Hepatocyte (in vitro differentiated cells): Measurements from ENCODE around the gene LCN1. TPM values are rescaled to one million over a fixed set of nuclear protein-coding genes. Genes with fewer than 3 reads are reported as not detected.
"Not testable (repeated sequence)": the region's sequence is repeated elsewhere in the genome, so short reads cannot be mapped to it uniquely, and the experiment has no call there.

Source experiments
- DNase-seq: peaks from one replicate; pipeline ENCODE4 v3.0.0-alpha.2; 2016; ENCODE audit warnings: low spot score
- H2AFZ ChIP-seq: fragments of 200-600 bp; sonication (generic); 2 replicates; pipeline ENCODE4 v1.6.0; 2016; ENCODE audit warnings: antibody characterized with exemption, mild to moderate bottlenecking
- H3K27ac ChIP-seq: fragments of 200-600 bp; sonication (generic); 2 replicates; pipeline ENCODE4 v1.5.1; 2016; ENCODE audit warnings: mild to moderate bottlenecking
- H3K27me3 ChIP-seq: fragments of 200-600 bp; sonication (generic); 2 replicates; pipeline ENCODE4 v1.6.1; 2016
- H3K36me3 ChIP-seq: fragments of 200-600 bp; sonication (generic); replicated peaks from 2 replicates; pipeline ENCODE4 v1.5.1; 2016; ENCODE audit warnings: low read depth; ENCODE audit not compliant: insufficient read depth
- H3K4me1 ChIP-seq: fragments of 200-600 bp; sonication (generic); 2 replicates; pipeline ENCODE4 v1.5.1; 2016; ENCODE audit warnings: mild to moderate bottlenecking, moderate library complexity; ENCODE audit not compliant: insufficient read depth
- H3K4me2 ChIP-seq: fragments of 200-600 bp; sonication (generic); 2 replicates; pipeline ENCODE4 v1.6.0; 2016
- H3K4me3 ChIP-seq: fragments of 200-600 bp; sonication (generic); 2 replicates; pipeline ENCODE4 v1.5.1; 2016; ENCODE audit warnings: mild to moderate bottlenecking
- H3K79me2 ChIP-seq: fragments of 200-600 bp; sonication (generic); 2 replicates; pipeline ENCODE4 v1.6.0; 2017; ENCODE audit warnings: mild to moderate bottlenecking
- H3K9me2 ChIP-seq: fragments of 200-600 bp; sonication (generic); replicated peaks from 2 replicates; pipeline ENCODE4 v1.6.0; 2017; ENCODE audit warnings: mild to moderate bottlenecking; ENCODE audit not compliant: insufficient read depth
- H3K9me3 ChIP-seq: fragments of 200-600 bp; sonication (generic); 2 replicates; pipeline ENCODE4 v1.5.1; 2016; ENCODE audit warnings: low read depth, mild to moderate bottlenecking
- H4K20me1 ChIP-seq: fragments of 200-600 bp; sonication (generic); 2 replicates; pipeline ENCODE4 v1.6.0; 2016; ENCODE audit warnings: mild to moderate bottlenecking; ENCODE audit not compliant: insufficient read depth, poor library complexity, severe bottlenecking
- CTCF ChIP-seq: fragments of 200-600 bp; sonication (generic); IDR thresholded peaks from 2 replicates; pipeline ENCODE4 v1.5.1; 2016; ENCODE audit warnings: antibody characterized with exemption, mild to moderate bottlenecking; ENCODE audit not compliant: poor library complexity
- EZH2 ChIP-seq: fragments of 200-600 bp; sonication (generic); IDR thresholded peaks from 2 replicates; pipeline ENCODE4 v1.6.1; 2016; ENCODE audit warnings: antibody characterized with exemption, mild to moderate bottlenecking, borderline replicate concordance
- EZH2phosphoT487 ChIP-seq: fragments of 200-600 bp; sonication (generic); IDR thresholded peaks from one replicate; pipeline ENCODE4 v1.6.1; 2018; ENCODE audit warnings: antibody characterized with exemption, mild to moderate bottlenecking, low read depth, moderate library complexity; ENCODE audit not compliant: unreplicated experiment, severe bottlenecking
- WGBS: methylation state at CpG from one replicate; pipeline ENCODE4 v1.1.6; 2016; ENCODE audit warnings: low lambda C conversion rate; ENCODE audit errors: missing lambda C conversion rate; 5-methylcytosine and 5-hydroxymethylcytosine counted together
- polyA plus RNA-seq: library from polyadenylated mRNA; unstranded; fragments of >200 nt; fragmentation: Nextera tagmentation; extraction: Ambion mirVana; gene quantifications from 2 replicates; pipeline ENCODE4 v1.2.1, GENCODE V29; 2016
- total RNA-seq: library from RNA; depleted of rRNA; stranded (reverse); fragments of >200 nt; gene quantifications from 2 replicates; pipeline ENCODE4 v1.2.3, GENCODE V29; 2014

LCN1 gene
- total and polyA plus RNA-seq, 2 experiments from 2014 or later: not detected

- Histone ChIP-seq H4K20me1 (no peaks in the 10 kb centered on the region), H3K9me2 (no peaks in the 10 kb centered on the region), H3K4me3 (no peak overlapping the region), H2AFZ (no peak overlapping the region), H3K4me2 (no peak overlapping the region), H3K27me3 (no peaks in the 10 kb centered on the region), H3K36me3 (no peaks in the 10 kb centered on the region), H3K9me3 (no peaks in the 10 kb centered on the region), H3K27ac (no peak overlapping the region), H3K4me1 (no peaks in the 10 kb centered on the region), H3K79me2 (no peaks in the 10 kb centered on the region)
- WGBS: 88% methylated on average over 10 of the region's 10 CpGs
- TF ChIP-seq CTCF: no peak
- no peak for TF ChIP-seq EZH2phosphoT487
- TF ChIP-seq EZH2: no peak
- no peak for DNase-seq
Measured at GRCh38 chr9:135512241-135512603, 9.0 kb upstream of the LCN1 start.

- H3K27me3 ChIP-seq: no peaks in the 10 kb centered on the region
- no peaks in the 10 kb centered on the region for H3K79me2 ChIP-seq
- H3K27ac ChIP-seq: no peak overlapping the region
- DNase-seq: no peak
- H3K9me3 ChIP-seq: no peaks in the 10 kb centered on the region
- H3K9me2 ChIP-seq: no peaks in the 10 kb centered on the region
- no peaks in the 10 kb centered on the region for H3K4me1 ChIP-seq
- no peaks in the 10 kb centered on the region for H3K36me3 ChIP-seq
- H3K4me2 ChIP-seq: no peak overlapping the region
- H4K20me1 ChIP-seq: no peaks in the 10 kb centered on the region
- 88% methylated on average over 7 of the region's 7 CpGs for WGBS
- no peak overlapping the region for H3K4me3 ChIP-seq
- no peak overlapping the region for H2AFZ ChIP-seq
- TF ChIP-seq EZH2phosphoT487: no peak
Measured at GRCh38 chr9:135512904-135513303, 8.3 kb upstream of the LCN1 start.

GRCh38 chr9:135513351-135513846 is 7.8 kb upstream of the LCN1 start:
- Histone ChIP-seq H2AFZ (no peak overlapping the region), H3K79me2 (no peaks in the 10 kb centered on the region), H3K4me3 (no peak overlapping the region), H4K20me1 (no peaks in the 10 kb centered on the region), H3K9me2 (no peaks in the 10 kb centered on the region), H3K27ac (no peak overlapping the region), H3K4me1 (no peaks in the 10 kb centered on the region), H3K9me3 (no peaks in the 10 kb centered on the region), H3K27me3 (no peaks in the 10 kb centered on the region), H3K4me2 (no peak overlapping the region), H3K36me3 (no peaks in the 10 kb centered on the region)
- TF ChIP-seq EZH2phosphoT487 (no peak), EZH2 (no peak), CTCF (no peak)
- DNase-seq: no peak
- WGBS: 89% methylated on average over 19 of the region's 19 CpGs

GRCh38 chr9:135513906-135514305 is 7.3 kb upstream of the LCN1 start:
- not testable (repeated sequence) for DNase-seq, H3K9me3 ChIP-seq, H3K4me3 ChIP-seq, H3K79me2 ChIP-seq, H3K4me1 ChIP-seq, H4K20me1 ChIP-seq, H3K27ac ChIP-seq, H3K9me2 ChIP-seq, H2AFZ ChIP-seq, H3K36me3 ChIP-seq, H3K27me3 ChIP-seq, H3K4me2 ChIP-seq
- WGBS: 86% methylated on average over 6 of the region's 9 CpGs
